Measurements from ENCODE around the gene KIN. TPM values are rescaled to one million over a fixed set of nuclear protein-coding genes. Genes with fewer than 3 reads are reported as not detected.

The KIN gene
- total and polyA plus RNA-seq, 3 donors from 2014 or later, result 8.3 to 10.6 (median 9.1) TPM

GRCh38 chr10:7703140-7703539, 84.7 kb downstream of the KIN start, which contains the start of gene ITIH2:
TSS of gene ITIH2 (plus strand) at chr10:7703316. CDS start at chr10:7703435, 119 bp downstream.
- Histone ChIP-seq H3K4me3 (no peak within 1 kb of the TSS), H3K4me1 (no peaks in the 10 kb centered on the region), H3K9me3 (no peaks in the 10 kb centered on the region), H3K27me3 (no peaks in the 10 kb centered on the region), H3K36me3 (ENCODE audit: low read depth, missing control alignments) (no peaks in the 10 kb centered on the region), H3K27ac (no peak within 1 kb of the TSS)
- 62 to 63% methylated on average over 4 of the region's 4 CpGs for WGBS, 2 donors
- no peak for DNase-seq
- intact Hi-C loops (cut with DNase I; ENCODE audit: low total_unique reads), result no loop called here
- TF ChIP-seq CTCF (IDR thresholded peaks at IDR 0.05), result no peak
- no peak for TF ChIP-seq POLR2A (IDR thresholded peaks at IDR 0.05)

- Histone ChIP-seq H3K9me3 (no peaks in the 10 kb centered on the region), H3K36me3 (ENCODE audit: low read depth, missing control alignments) (no peaks in the 10 kb centered on the region), H3K27me3 (no peaks in the 10 kb centered on the region), H3K27ac (no peak overlapping the region), H3K4me3 (no peak overlapping the region), H3K4me1 (no peaks in the 10 kb centered on the region)
- no peak for TF ChIP-seq POLR2A (IDR thresholded peaks at IDR 0.05)
- TF ChIP-seq CTCF (IDR thresholded peaks at IDR 0.05), result no peak
- 88 to 92% methylated on average over 3 to 4 of the region's 4 CpGs for WGBS, 2 donors
- intact Hi-C loops (cut with DNase I; ENCODE audit: low total_unique reads), result no loop called here
- DNase-seq, result no peak
These were observed 85.4 kb downstream of the KIN start for GRCh38 chr10:7702288-7702812.

- Histone ChIP-seq H3K4me3 (no peak overlapping the region), H3K27ac (no peak overlapping the region), H3K27me3 (no peaks in the 10 kb centered on the region), H3K4me1 (no peaks in the 10 kb centered on the region), H3K36me3 (ENCODE audit: low read depth, missing control alignments) (no peaks in the 10 kb centered on the region), H3K9me3 (no peaks in the 10 kb centered on the region)
- intact Hi-C loops (cut with DNase I; ENCODE audit: low total_unique reads), result no loop called here
- WGBS, 2 donors, result 81 to 92% methylated on average over 7 to 8 of the region's 8 CpGs
- TF ChIP-seq POLR2A (IDR thresholded peaks at IDR 0.05), result no peak
- TF ChIP-seq CTCF (IDR thresholded peaks at IDR 0.05), result no peak
- no peak for DNase-seq
These were observed 86.5 kb downstream of the KIN start for GRCh38 chr10:7701158-7701742.

Other genes with a start within 250 kb of the KIN start
- gene ITIH5, start 121.0 kb downstream of the KIN start, total RNA-seq, result 10 to 100 TPM; 28.0 to 38.1 TPM
- 28.0 TPM for gene ITIH5, start 121.0 kb downstream of the KIN start, polyA plus RNA-seq (ENCODE audit: insufficient read depth, low read depth, low replicate concordance)
- under 1 TPM in 1 of 2 donors, not detected in 1; 0.37 TPM for gene ITIH2, start 84.7 kb downstream of the KIN start, total RNA-seq
- 0.41 TPM for gene ITIH2, start 84.7 kb downstream of the KIN start, polyA plus RNA-seq (ENCODE audit: insufficient read depth, low read depth, low replicate concordance)
- 100 to 1,000 TPM; 246 to 272 TPM for gene ATP5F1C, start 184 bp upstream of the KIN start, total RNA-seq
- gene ATP5F1C, start 184 bp upstream of the KIN start, polyA plus RNA-seq (ENCODE audit: insufficient read depth, low read depth, low replicate concordance), result 186 TPM
- 10 to 100 TPM; 32.8 to 33.0 TPM for gene TAF3, start 30.5 kb upstream of the KIN start, total RNA-seq
- 7.0 TPM for gene TAF3, start 30.5 kb upstream of the KIN start, polyA plus RNA-seq (ENCODE audit: insufficient read depth, low read depth, low replicate concordance)

All from testis (tissue), 3 donors.